HFFc6 (cell line): ENCODE results near the gene CYP24A1. TPM values are rescaled to one million over a fixed set of nuclear protein-coding genes. Genes with fewer than 3 reads are reported as not detected.
A peak's percentile ranks its signal among the peaks of the same experiment; 100 is the strongest.

ENCODE experiments used
- DNase-seq: peaks from one replicate; pipeline ENCODE4 v3.0.0-alpha.2; 2018
- H3K27ac Mint-ChIP-seq: 2 replicates; pipeline ENCODE4 v1.8.0; 2020; ENCODE audit warnings: mild to moderate bottlenecking, mixed read lengths
- H3K27me3 Mint-ChIP-seq: 2 replicates; pipeline ENCODE4 v1.8.0; 2021; ENCODE audit warnings: mild to moderate bottlenecking, moderate library complexity, mixed read lengths; ENCODE audit not compliant: insufficient read depth
- H3K36me3 Mint-ChIP-seq: 2 replicates; pipeline ENCODE4 v1.8.0; 2021; ENCODE audit warnings: low read depth, mixed read lengths
- H3K4me1 Mint-ChIP-seq: 2 replicates; pipeline ENCODE4 v1.8.0; 2020; ENCODE audit warnings: low read depth, mixed read lengths
- H3K4me3 Mint-ChIP-seq: 2 replicates; pipeline ENCODE4 v1.8.0; 2020; ENCODE audit warnings: mild to moderate bottlenecking, moderate library complexity, mixed read lengths
- H3K9me3 Mint-ChIP-seq: 2 replicates; pipeline ENCODE4 v1.8.0; 2020; ENCODE audit warnings: mild to moderate bottlenecking, mixed read lengths
- CTCF ChIP-seq: fragments of 200-600 bp; sonication (generic); IDR thresholded peaks from 2 replicates; pipeline ENCODE4 v1.5.0; 2021; ENCODE audit warnings: antibody characterized with exemption, mild to moderate bottlenecking
- total RNA-seq, 6 experiments: library from RNA; stranded (reverse); fragmentation: NEBNext Ultra II Directional; extraction: Animal tissue kit (Norgen Biotek cat#: 25700); gene quantifications; 2 replicates in 1 of 6; 3 replicates in 5 of 6; pipeline ENCODE4 v1.2.3, GENCODE V29; 2021

The CYP24A1 gene
- total RNA-seq, 6 experiments from 2014 or later = 0.11 to 1.1 (median 0.37) TPM; not detected in 2

DNA sequence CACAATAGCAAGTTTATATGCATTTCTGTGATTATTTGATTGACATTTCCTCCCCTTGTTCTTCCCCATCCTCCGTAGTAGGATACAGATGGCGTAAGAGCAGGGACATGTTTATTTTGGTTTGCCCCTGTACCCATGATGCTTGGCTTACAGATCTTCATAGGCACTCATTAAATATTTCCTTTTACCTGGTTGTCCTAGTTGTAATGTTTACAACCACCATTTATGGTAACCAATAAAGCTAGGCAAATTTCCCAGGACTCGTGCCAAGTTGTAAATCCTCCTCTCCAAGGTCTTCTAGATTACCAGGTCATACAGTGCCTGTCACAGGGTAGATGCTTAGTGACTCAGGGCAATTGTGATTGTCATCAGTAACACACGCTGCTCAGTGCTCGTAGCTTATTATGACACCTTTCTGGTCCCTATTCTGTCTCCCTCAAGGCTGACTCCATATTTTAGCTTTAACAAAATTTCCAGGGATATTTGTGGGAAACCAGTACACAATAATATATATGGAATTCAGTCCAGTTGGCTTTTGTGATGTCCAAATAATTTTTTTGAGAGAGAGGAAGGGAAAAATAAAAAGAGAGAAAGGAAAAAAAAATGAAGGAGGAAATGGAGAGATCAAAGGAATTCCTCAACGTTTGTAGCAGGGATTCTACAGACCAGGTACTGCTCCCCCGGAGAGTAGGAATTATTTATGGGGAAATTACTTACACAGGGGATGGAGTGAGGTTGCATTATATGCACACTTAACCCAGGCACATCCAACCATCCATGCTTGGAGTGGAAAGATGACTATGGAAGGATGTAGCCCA lies 24.6 kb downstream of the CYP24A1 start:
- no peak for DNase-seq
- TF ChIP-seq CTCF = no peak
- Mint-ChIP-seq H3K36me3 (no peaks in the 10 kb centered on the region), H3K4me1 (peaks cover 5% of the 10 kb centered on the region; the same call in 1 of the 2 replicates), H3K4me3 (no peak overlapping the region), H3K27ac (no peak overlapping the region), H3K9me3 (no peaks in the 10 kb centered on the region), H3K27me3 (peaks cover 5% of the 10 kb centered on the region; the same call in 1 of the 2 replicates)

DNA sequence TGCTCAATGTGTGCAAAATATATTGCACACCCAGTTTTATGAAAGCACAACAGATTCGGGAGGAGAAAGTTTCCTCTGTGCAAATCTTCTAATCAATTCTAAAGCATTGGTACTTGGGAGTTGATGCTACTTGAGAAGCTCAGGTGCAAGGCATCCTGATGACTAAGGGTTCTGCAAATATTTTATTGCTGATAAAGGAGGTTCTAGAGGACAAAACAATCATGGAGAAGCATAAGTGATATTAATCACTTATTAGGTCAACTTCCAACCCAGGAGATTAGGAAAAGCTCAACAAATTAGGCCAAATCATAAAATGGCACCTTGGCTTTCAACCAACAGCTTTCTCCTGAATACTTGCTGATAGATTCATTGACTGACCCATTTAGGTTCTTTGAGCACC lies 27.1 kb downstream of the CYP24A1 start:
- Mint-ChIP-seq H3K36me3 (0 out of 2 replicates have a peak, but pooled peaks cover 2% of the 10 kb centered on the region), H3K27ac (no peak overlapping the region), H3K27me3 (peaks cover 3% of the 10 kb centered on the region; the same call in 1 of the 2 replicates), H3K4me3 (no peak overlapping the region), H3K4me1 (peaks cover 12% of the 10 kb centered on the region), H3K9me3 (peaks cover 2% of the 10 kb centered on the region; the same call in 1 of the 2 replicates)
- TF ChIP-seq CTCF = no peak
- no peak for DNase-seq

- H3K4me3 Mint-ChIP-seq = no peak overlapping the region
- no peak for TF ChIP-seq CTCF
- H3K36me3 Mint-ChIP-seq = 0 out of 2 replicates have a peak, but pooled peaks cover 4% of the 10 kb centered on the region
- no peak for DNase-seq
- H3K4me1 Mint-ChIP-seq = peaks cover 29% of the 10 kb centered on the region
- no peak overlapping the region for H3K27ac Mint-ChIP-seq
- peaks cover 3% of the 10 kb centered on the region; the same call in 1 of the 2 replicates for H3K27me3 Mint-ChIP-seq
- H3K9me3 Mint-ChIP-seq = peaks cover 4% of the 10 kb centered on the region; the same call in 1 of the 2 replicates
Observed at GRCh38 chr20:54144847-54145414, 28.9 kb downstream of the CYP24A1 start.

GRCh38 chr20:54140927-54141566 lies 32.7 kb downstream of the CYP24A1 start:
- peak overlapping the region; percentile 84 for H3K27ac Mint-ChIP-seq
- H3K4me3 Mint-ChIP-seq = peak overlapping the region; percentile 20
- peak; percentile 60 for DNase-seq

More at GRCh38 chr20:54140927-54141566, 32.7 kb downstream of the CYP24A1 start:
- H3K4me1 Mint-ChIP-seq = peaks cover 42% of the 10 kb centered on the region; the same call in 1 of the 2 replicates
- TF ChIP-seq CTCF = no peak
- 0 out of 2 replicates have a peak, but pooled peaks cover 4% of the 10 kb centered on the region for H3K36me3 Mint-ChIP-seq
- peaks cover 4% of the 10 kb centered on the region; the same call in 1 of the 2 replicates for H3K9me3 Mint-ChIP-seq
- H3K27me3 Mint-ChIP-seq = no peaks in the 10 kb centered on the region
